Neural progenitor cell (in vitro differentiated cells): ENCODE measurements around the gene DYNC1LI1. TPM values are rescaled to one million over a fixed set of nuclear protein-coding genes. Genes with fewer than 3 reads are reported as not detected.

ENCODE experiments used
- DNase-seq: peaks from one replicate; pipeline ENCODE4 v3.0.0-alpha.2; 2016; ENCODE audit warnings: low spot score
- H2AFZ ChIP-seq: fragments of 200-600 bp; sonication (generic); replicated peaks from 2 replicates; pipeline ENCODE4 v1.6.1; 2016; ENCODE audit warnings: antibody characterized with exemption
- H3F3A ChIP-seq: fragments of 200-600 bp; sonication (generic); 2 replicates; pipeline ENCODE4 v1.6.1; 2016; ENCODE audit warnings: antibody characterized with exemption, low read depth
- H3K27ac ChIP-seq: fragments of 200-600 bp; sonication (generic); 2 replicates; pipeline ENCODE4 v1.5.1; 2016; ENCODE audit warnings: mild to moderate bottlenecking
- H3K27me3 ChIP-seq: fragments of 200-600 bp; sonication (generic); 2 replicates; pipeline ENCODE4 v1.6.1; 2016; ENCODE audit warnings: mild to moderate bottlenecking, moderate library complexity
- H3K36me3 ChIP-seq: fragments of 200-600 bp; sonication (generic); 2 replicates; pipeline ENCODE4 v1.5.1; 2016
- H3K4me1 ChIP-seq: fragments of 200-600 bp; sonication (generic); 2 replicates; pipeline ENCODE4 v1.6.1; 2016; ENCODE audit warnings: mixed run types
- H3K4me2 ChIP-seq: fragments of 200-600 bp; sonication (generic); 2 replicates; pipeline ENCODE4 v1.6.1; 2016
- H3K4me3 ChIP-seq: fragments of 200-600 bp; sonication (generic); 2 replicates; pipeline ENCODE4 v1.5.1; 2016
- H3K79me2 ChIP-seq: fragments of 200-600 bp; sonication (generic); 2 replicates; pipeline ENCODE4 v1.6.1; 2016; ENCODE audit warnings: low read depth
- H3K9ac ChIP-seq: fragments of 200-600 bp; sonication (generic); 2 replicates; pipeline ENCODE4 v1.6.1; 2016
- H3K9me3 ChIP-seq: fragments of 200-600 bp; sonication (generic); 2 replicates; pipeline ENCODE4 v1.5.1; 2016; ENCODE audit warnings: low read depth
- H4K20me1 ChIP-seq: fragments of 200-600 bp; sonication (generic); 2 replicates; pipeline ENCODE4 v1.6.1; 2016; ENCODE audit warnings: low read depth
- H3K27ac Mint-ChIP-seq: 3 replicates; pipeline ENCODE4 v1.8.0; 2021; ENCODE audit warnings: mixed read lengths
- H3K27me3 Mint-ChIP-seq: 2 replicates; pipeline ENCODE4 v1.8.0; 2022; ENCODE audit warnings: low read depth, mild to moderate bottlenecking, inconsistent platforms, moderate library complexity, mixed read lengths; ENCODE audit not compliant: insufficient read depth
- H3K36me3 Mint-ChIP-seq: 3 replicates; pipeline ENCODE4 v1.8.0; 2021; ENCODE audit warnings: mixed read lengths
- H3K4me1 Mint-ChIP-seq: 3 replicates; pipeline ENCODE4 v1.8.0; 2021; ENCODE audit warnings: mixed read lengths
- H3K4me3 Mint-ChIP-seq: 3 replicates; pipeline ENCODE4 v1.8.0; 2021; ENCODE audit warnings: mild to moderate bottlenecking, moderate library complexity, mixed read lengths
- H3K9me3 Mint-ChIP-seq: 3 replicates; pipeline ENCODE4 v1.8.0; 2020; ENCODE audit warnings: mixed read lengths
- EZH2 ChIP-seq: fragments of 200-600 bp; sonication (generic); IDR thresholded peaks from 2 replicates; pipeline ENCODE4 v1.6.1; 2017; ENCODE audit warnings: antibody characterized with exemption, mild to moderate bottlenecking, moderate library complexity
- EZH2phosphoT487 ChIP-seq: fragments of 200-600 bp; sonication (generic); IDR thresholded peaks from 2 replicates; pipeline ENCODE4 v1.6.1; 2017; ENCODE audit warnings: antibody characterized with exemption
- total RNA-seq: library from RNA; depleted of rRNA; stranded (reverse); fragments of >200 nt; gene quantifications from 2 replicates; pipeline ENCODE4 v1.2.3, GENCODE V29; 2015; ENCODE audit warnings: low replicate concordance
- TF ChIP-seq, protein P1 (sequence below): fragments of 200-600 bp; sonication (generic); IDR thresholded peaks from 2 replicates; pipeline ENCODE4 v1.5.1; 2017; ENCODE audit warnings: antibody characterized with exemption, mild to moderate bottlenecking

DYNC1LI1 gene
- total RNA-seq, 1 donor from 2014 or later, result 103 TPM

DNA sequence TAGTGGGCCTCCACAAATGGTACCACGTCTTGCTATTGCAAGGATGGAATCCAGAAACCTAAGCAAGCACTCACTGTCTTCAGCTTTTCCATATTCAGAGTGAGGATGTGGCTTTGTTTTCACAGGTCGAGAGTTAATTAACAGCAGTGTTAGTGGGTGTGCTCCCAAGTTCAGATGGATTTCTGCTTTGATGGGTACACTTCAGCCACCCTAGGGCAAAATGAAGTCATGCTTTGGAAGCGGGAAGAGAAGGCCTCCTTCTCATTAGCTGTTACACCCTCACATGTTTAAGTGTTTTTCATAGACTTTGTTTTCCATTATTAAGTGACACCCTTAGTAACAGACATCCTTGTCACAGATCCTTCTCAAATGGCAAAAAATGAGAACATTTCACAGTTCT is 36.3 kb upstream of the DYNC1LI1 start:
- Mint-ChIP-seq H3K36me3 (no peaks in the 10 kb centered on the region), H3K4me3 (no peak overlapping the region), H3K4me1 (peaks cover 9% of the 10 kb centered on the region), H3K27me3 (peaks cover 12% of the 10 kb centered on the region), H3K27ac (no peak overlapping the region), H3K9me3 (no peaks in the 10 kb centered on the region)
- Histone ChIP-seq H3K4me1 (no peaks in the 10 kb centered on the region), H3K27me3 (no peaks in the 10 kb centered on the region), H3K4me3 (no peak overlapping the region), H3K4me2 (no peak overlapping the region), H4K20me1 (no peaks in the 10 kb centered on the region), H2AFZ (no peak overlapping the region), H3K9me3 (no peaks in the 10 kb centered on the region), H3F3A (no peaks in the 10 kb centered on the region), H3K79me2 (no peaks in the 10 kb centered on the region), H3K36me3 (no peaks in the 10 kb centered on the region), H3K9ac (no peak overlapping the region), H3K27ac (no peak overlapping the region)
- TF ChIP-seq, protein P1, sequence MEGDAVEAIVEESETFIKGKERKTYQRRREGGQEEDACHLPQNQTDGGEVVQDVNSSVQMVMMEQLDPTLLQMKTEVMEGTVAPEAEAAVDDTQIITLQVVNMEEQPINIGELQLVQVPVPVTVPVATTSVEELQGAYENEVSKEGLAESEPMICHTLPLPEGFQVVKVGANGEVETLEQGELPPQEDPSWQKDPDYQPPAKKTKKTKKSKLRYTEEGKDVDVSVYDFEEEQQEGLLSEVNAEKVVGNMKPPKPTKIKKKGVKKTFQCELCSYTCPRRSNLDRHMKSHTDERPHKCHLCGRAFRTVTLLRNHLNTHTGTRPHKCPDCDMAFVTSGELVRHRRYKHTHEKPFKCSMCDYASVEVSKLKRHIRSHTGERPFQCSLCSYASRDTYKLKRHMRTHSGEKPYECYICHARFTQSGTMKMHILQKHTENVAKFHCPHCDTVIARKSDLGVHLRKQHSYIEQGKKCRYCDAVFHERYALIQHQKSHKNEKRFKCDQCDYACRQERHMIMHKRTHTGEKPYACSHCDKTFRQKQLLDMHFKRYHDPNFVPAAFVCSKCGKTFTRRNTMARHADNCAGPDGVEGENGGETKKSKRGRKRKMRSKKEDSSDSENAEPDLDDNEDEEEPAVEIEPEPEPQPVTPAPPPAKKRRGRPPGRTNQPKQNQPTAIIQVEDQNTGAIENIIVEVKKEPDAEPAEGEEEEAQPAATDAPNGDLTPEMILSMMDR, result no peak
- no peak for TF ChIP-seq EZH2phosphoT487
- TF ChIP-seq EZH2, result no peak
- no peak for DNase-seq

DNA sequence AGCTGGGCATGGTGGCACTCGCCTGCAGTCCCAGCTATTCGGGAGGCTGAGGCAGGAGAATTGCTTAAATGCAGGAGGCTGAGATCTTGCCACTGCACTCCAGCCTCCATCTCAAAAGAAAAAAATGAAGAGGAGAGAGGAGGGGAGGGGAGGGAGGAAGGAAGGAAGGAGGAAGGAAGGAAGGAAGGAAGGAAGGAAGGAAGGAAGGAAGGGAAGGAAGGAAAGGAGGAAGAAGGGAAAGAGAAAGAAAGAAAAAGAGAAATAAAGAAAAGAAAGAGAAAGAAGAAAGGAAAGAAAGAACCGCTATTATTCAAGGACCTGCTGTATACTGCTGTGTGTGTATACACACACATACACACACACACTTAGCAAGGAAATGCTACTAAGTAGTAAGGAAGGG is 35.6 kb upstream of the DYNC1LI1 start:
- Histone ChIP-seq H3K9ac (no peak overlapping the region), H3K4me2 (no peak overlapping the region), H3K27me3 (no peaks in the 10 kb centered on the region), H2AFZ (no peak overlapping the region), H3K9me3 (no peaks in the 10 kb centered on the region), H3K36me3 (no peaks in the 10 kb centered on the region), H3F3A (no peaks in the 10 kb centered on the region), H3K27ac (no peak overlapping the region), H3K4me3 (no peak overlapping the region), H3K79me2 (no peaks in the 10 kb centered on the region), H4K20me1 (no peaks in the 10 kb centered on the region), H3K4me1 (no peaks in the 10 kb centered on the region)
- no peaks in the 10 kb centered on the region for H3K36me3 Mint-ChIP-seq
- H3K9me3 Mint-ChIP-seq, result no peaks in the 10 kb centered on the region
- TF ChIP-seq EZH2phosphoT487 (no peak), EZH2 (no peak)
- TF ChIP-seq, protein P1, result no peak
- no peak overlapping the region for H3K27ac Mint-ChIP-seq
- no peak overlapping the region for H3K4me3 Mint-ChIP-seq
- no peak for DNase-seq
- H3K4me1 Mint-ChIP-seq, result peaks cover 14% of the 10 kb centered on the region
- peaks cover 12% of the 10 kb centered on the region for H3K27me3 Mint-ChIP-seq

DNA sequence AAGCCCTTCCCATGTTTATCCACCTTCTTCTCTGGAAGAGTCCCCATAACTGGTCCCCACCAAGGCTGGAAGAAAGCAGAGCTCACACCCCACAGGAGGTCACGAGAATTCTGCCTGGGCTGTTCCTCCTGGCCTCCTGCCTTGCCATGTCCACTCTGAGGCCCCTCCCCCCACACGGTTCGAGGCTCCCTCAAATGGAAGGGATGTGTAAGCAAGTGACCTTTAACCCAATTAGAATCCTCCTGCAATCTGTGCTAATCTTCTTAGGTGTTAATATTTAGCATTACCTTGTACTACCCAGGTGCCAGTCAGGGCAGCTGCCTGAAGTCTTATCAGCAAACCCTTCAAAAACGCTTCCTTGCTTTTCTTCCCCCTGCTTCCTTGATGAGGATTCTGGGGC is 32.4 kb upstream of the DYNC1LI1 start:
- Histone ChIP-seq H3K36me3 (no peaks in the 10 kb centered on the region), H3K4me1 (no peaks in the 10 kb centered on the region), H3K79me2 (no peaks in the 10 kb centered on the region), H3K4me3 (no peak overlapping the region), H3K9ac (no peak overlapping the region), H3K9me3 (no peaks in the 10 kb centered on the region), H4K20me1 (no peaks in the 10 kb centered on the region), H3K27me3 (no peaks in the 10 kb centered on the region), H3K4me2 (no peak overlapping the region), H3F3A (no peaks in the 10 kb centered on the region), H3K27ac (no peak overlapping the region), H2AFZ (no peak overlapping the region)
- no peak for DNase-seq
- Mint-ChIP-seq H3K36me3 (no peaks in the 10 kb centered on the region), H3K27me3 (peaks cover 7% of the 10 kb centered on the region), H3K4me1 (peaks cover 11% of the 10 kb centered on the region), H3K9me3 (no peaks in the 10 kb centered on the region), H3K27ac (no peak overlapping the region), H3K4me3 (no peak overlapping the region)
- TF ChIP-seq EZH2, result no peak
- TF ChIP-seq, protein P1, result no peak
- no peak for TF ChIP-seq EZH2phosphoT487

DNA sequence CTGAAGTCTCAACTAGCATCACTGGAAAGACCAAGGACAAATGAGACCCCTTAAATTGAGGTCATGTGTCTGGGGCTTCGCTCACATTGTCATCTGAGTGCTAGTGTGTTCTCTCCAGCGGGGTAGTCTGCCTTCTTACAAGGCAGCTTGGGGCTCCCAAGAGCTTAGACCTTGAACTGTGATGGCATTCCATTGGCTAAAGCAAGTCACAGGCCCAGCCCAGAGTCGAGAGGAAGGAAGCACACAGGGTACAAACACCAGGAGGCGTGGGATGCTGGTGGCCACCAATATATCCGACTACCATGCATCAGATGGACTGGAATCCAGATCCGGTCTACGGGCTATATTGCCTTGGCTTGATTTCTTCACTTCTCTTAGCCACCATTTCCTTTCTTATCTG is 31.5 kb upstream of the DYNC1LI1 start:
- H3K27me3 ChIP-seq, result no peaks in the 10 kb centered on the region
- no peaks in the 10 kb centered on the region for H3K36me3 ChIP-seq
- no peaks in the 10 kb centered on the region for H3K36me3 Mint-ChIP-seq
- no peak overlapping the region for H3K4me2 ChIP-seq
- TF ChIP-seq, protein P1, result no peak
- no peak for TF ChIP-seq EZH2phosphoT487
- no peak for TF ChIP-seq EZH2
- no peaks in the 10 kb centered on the region for H3K9me3 Mint-ChIP-seq
- no peaks in the 10 kb centered on the region for H3K79me2 ChIP-seq
- no peak overlapping the region for H3K27ac Mint-ChIP-seq
- H2AFZ ChIP-seq, result no peak overlapping the region
- H3K27me3 Mint-ChIP-seq, result peaks cover 7% of the 10 kb centered on the region
- H3K27ac ChIP-seq, result no peak overlapping the region
- no peaks in the 10 kb centered on the region for H3K9me3 ChIP-seq
- peaks cover 11% of the 10 kb centered on the region for H3K4me1 Mint-ChIP-seq
- H3K4me3 Mint-ChIP-seq, result no peak overlapping the region
- DNase-seq, result no peak
- no peak overlapping the region for H3K9ac ChIP-seq
- H3F3A ChIP-seq, result no peaks in the 10 kb centered on the region
- H3K4me1 ChIP-seq, result no peaks in the 10 kb centered on the region
- no peaks in the 10 kb centered on the region for H4K20me1 ChIP-seq
- no peak overlapping the region for H3K4me3 ChIP-seq
